PFSK-1 (cell line): ENCODE data around the gene TMEM158.

ENCODE experiments used
- POLR2AphosphoS5 ChIP-seq: IDR thresholded peaks from 2 replicates; pipeline ENCODE4 v1.6.1; 2012; ENCODE audit warnings: low read depth, mild to moderate bottlenecking, control low read depth, low read length, moderate library complexity
- REST ChIP-seq, 2 experiments: IDR thresholded peaks; 2 replicates each; pipeline versions ENCODE4 v1.6.1 to v1.8.0; 2011 to 2012; ENCODE audit warnings: low read depth in 2 of 2, low read length in 2 of 2, control low read depth in 1 of 2, inconsistent platforms in 1 of 2, mild to moderate bottlenecking in 1 of 2, moderate library complexity in 1 of 2; ENCODE audit not compliant: insufficient read depth in 1 of 2
- SIN3A ChIP-seq: IDR thresholded peaks from 2 replicates; pipeline ENCODE4 v1.6.1; 2012; ENCODE audit warnings: mild to moderate bottlenecking, low read length, moderate library complexity, borderline replicate concordance; ENCODE audit not compliant: insufficient read depth
- TAF1 ChIP-seq: IDR thresholded peaks from 2 replicates; pipeline ENCODE4 v1.6.1; 2012; ENCODE audit warnings: low read length, control low read depth, borderline replicate concordance; ENCODE audit not compliant: insufficient read depth

GRCh38 chr3:45253316-45253715, 27.2 kb upstream of the TMEM158 start:
- TF ChIP-seq POLR2AphosphoS5: no peak
- TF ChIP-seq TAF1: no peak
- no peak for TF ChIP-seq REST (IDR thresholded peaks at IDR 0.05; ENCODE audit: insufficient read depth in 1 of 2, low read depth in 2 of 2, low read length in 2 of 2)
- TF ChIP-seq SIN3A: no peak
